ENCODE data around the gene SPAG9. TPM values are rescaled to one million over a fixed set of nuclear protein-coding genes. Genes with fewer than 3 reads are reported as not detected.

SPAG9 gene
- total and polyA plus RNA-seq, 12 donors = 20.7 to 65.8 (median 51.6) TPM

DNA sequence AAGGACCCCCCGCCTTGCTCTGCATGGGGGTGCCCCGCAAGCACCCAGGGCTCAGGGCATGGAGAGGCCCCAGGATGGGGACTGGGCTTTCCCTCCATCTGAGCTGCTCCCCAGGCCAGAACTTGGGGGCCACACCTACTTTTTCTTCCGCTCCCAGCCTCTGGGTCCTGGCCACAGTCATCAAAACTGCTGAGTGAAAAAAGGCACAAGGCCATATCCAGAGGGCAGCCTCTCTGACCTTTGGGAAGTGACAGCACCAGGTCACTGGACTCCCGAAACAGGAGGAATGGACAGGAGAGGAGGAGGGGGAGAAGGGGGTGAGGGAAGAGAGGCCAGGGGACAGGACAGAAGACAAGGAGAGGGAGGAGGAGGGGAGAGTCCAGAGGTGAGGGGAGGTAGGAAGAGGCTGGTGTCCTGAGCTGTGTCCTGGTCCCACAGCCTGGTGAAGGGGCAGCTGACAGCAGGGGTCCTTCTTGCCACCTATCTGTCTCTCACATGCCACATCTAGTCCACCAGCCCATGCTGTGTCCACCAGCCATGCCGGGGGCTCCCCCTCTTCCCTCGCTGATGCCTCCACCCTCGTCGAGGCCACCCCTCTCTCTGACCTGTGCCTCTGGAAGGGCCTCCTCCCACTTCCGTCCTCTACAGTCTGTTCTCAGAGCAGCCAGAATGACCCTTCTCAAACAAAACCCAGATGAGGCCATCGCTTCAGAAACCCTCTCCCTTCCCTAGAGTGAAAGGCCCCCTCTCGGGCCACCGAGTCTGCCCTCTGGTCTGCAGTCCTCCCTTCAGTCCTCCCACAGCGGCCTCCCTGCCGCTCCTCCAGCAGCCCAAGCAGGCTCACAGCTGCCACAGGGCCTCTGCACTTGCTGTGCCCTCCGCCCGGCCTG lies 180.6 kb downstream of the SPAG9 start:
- no peak for DNase-seq
- intact Hi-C loops (cut with DNase I) = no loop called here
- Histone ChIP-seq H3K4me1 (peaks cover 9 to 56% (median 30%) of the 10 kb centered on the region in 9 donors), H3K36me3 (no peaks in the 10 kb centered on the region), H3K4me3 (no peak overlapping the region), H3K27me3 (no peaks in the 10 kb centered on the region), H3K27ac (no peak overlapping the region), H3K9me3 (no peaks in the 10 kb centered on the region)
- TF ChIP-seq, protein P1, sequence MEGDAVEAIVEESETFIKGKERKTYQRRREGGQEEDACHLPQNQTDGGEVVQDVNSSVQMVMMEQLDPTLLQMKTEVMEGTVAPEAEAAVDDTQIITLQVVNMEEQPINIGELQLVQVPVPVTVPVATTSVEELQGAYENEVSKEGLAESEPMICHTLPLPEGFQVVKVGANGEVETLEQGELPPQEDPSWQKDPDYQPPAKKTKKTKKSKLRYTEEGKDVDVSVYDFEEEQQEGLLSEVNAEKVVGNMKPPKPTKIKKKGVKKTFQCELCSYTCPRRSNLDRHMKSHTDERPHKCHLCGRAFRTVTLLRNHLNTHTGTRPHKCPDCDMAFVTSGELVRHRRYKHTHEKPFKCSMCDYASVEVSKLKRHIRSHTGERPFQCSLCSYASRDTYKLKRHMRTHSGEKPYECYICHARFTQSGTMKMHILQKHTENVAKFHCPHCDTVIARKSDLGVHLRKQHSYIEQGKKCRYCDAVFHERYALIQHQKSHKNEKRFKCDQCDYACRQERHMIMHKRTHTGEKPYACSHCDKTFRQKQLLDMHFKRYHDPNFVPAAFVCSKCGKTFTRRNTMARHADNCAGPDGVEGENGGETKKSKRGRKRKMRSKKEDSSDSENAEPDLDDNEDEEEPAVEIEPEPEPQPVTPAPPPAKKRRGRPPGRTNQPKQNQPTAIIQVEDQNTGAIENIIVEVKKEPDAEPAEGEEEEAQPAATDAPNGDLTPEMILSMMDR (IDR thresholded peaks at IDR 0.05) = no peak
- WGBS, 2 donors = 85 to 88% methylated on average over 16 of the region's 16 CpGs
- ATAC-seq = no peak

DNA sequence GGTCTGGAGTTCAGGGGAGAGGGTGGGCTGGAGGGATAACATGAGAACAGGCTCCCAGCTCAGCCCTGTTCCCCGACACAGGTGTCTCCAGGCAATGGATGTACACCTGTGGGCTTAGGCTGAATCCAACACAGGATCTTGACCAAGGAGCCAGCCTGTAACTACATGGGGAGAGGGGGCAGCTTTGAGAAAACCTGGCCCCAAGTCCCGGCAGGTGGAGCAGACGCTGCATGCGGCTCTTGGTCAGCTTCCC lies 181.2 kb downstream of the SPAG9 start:
- TF ChIP-seq, protein P1 (IDR thresholded peaks at IDR 0.05) = no peak
- 94 to 96% methylated on average over 4 of the region's 4 CpGs for WGBS, 2 donors
- intact Hi-C loops (cut with DNase I) = no loop called here

GRCh38 chr17:50938821-50939541 lies 181.7 kb downstream of the SPAG9 start:
- ATAC-seq = no peak
- WGBS, 2 donors = 88 to 92% methylated on average over 10 of the region's 10 CpGs
- no peaks in the 10 kb centered on the region for H3K9me3 ChIP-seq
- peaks cover 2 to 45% (median 23%) of the 10 kb centered on the region in 9 donors for H3K4me1 ChIP-seq
- no peak overlapping the region for H3K27ac ChIP-seq
- H3K27me3 ChIP-seq = no peaks in the 10 kb centered on the region
- H3K36me3 ChIP-seq = no peaks in the 10 kb centered on the region
- intact Hi-C loops (cut with DNase I) = no loop called here
- H3K4me3 ChIP-seq = no peak overlapping the region
- TF ChIP-seq, protein P1 (IDR thresholded peaks at IDR 0.05) = no peak
- DNase-seq = no peak

More for the DNA sequence above, 181.2 kb downstream of the SPAG9 start:
- H3K27me3 ChIP-seq = no peaks in the 10 kb centered on the region
- ATAC-seq (no peak), DNase-seq (no peak)
- no peaks in the 10 kb centered on the region for H3K36me3 ChIP-seq
- H3K4me1 ChIP-seq = peaks cover 4 to 50% (median 26%) of the 10 kb centered on the region in 9 donors
- H3K27ac ChIP-seq = no peak overlapping the region
- no peak overlapping the region for H3K4me3 ChIP-seq
- H3K9me3 ChIP-seq = no peaks in the 10 kb centered on the region

DNA sequence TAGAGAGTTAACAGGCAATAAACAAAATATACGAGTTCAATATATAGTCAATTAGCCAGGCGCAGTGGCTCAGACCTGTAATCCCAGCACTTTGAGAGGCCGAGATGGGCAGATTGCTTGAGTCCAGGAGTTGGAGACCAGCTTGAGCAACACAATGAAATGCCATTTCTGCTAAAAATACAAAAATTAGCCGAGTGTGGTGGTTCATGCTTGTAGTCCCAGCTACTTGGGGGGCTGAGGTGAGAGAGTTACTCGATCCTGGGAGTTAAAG lies 184.7 kb downstream of the SPAG9 start:
- H3K27ac ChIP-seq = peak overlapping the region in 5 of 10 donors; percentile 14 to 76 (median 69)
- WGBS, 2 donors = 91% methylated on average over 5 of the region's 5 CpGs

More for the DNA sequence above, 184.7 kb downstream of the SPAG9 start:
- TF ChIP-seq, protein P1 (IDR thresholded peaks at IDR 0.05) = no peak
- DNase-seq = no peak
- intact Hi-C loops (cut with DNase I) = no loop called here
- no peaks in the 10 kb centered on the region for H3K27me3 ChIP-seq
- no peaks in the 10 kb centered on the region for H3K9me3 ChIP-seq
- H3K4me1 ChIP-seq = peaks cover 3 to 38% (median 25%) of the 10 kb centered on the region in 9 donors
- H3K4me3 ChIP-seq = no peak overlapping the region
- no peaks in the 10 kb centered on the region for H3K36me3 ChIP-seq
- ATAC-seq = no peak
